ENCODE measurements around the gene ATRX.

DNA sequence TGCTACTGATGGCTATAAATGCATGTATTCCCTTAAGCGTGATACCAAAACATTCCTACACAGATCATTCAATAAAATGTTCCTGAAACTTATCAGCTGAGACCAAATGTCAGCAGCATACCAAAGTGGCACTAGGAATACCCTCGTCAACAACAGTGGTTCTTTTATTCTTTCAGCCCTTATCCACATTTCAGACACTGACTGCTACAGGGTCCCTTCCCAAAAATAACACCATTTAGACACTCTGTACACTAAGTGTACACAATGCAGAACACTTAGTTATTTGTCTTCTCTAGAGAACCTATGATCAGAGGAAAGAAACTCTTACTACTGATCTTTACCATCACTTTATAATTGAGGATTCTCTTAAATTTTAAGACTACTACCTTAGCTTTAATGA, 94.1 kb downstream of the ATRX start:
- TF ChIP-seq, protein P1, sequence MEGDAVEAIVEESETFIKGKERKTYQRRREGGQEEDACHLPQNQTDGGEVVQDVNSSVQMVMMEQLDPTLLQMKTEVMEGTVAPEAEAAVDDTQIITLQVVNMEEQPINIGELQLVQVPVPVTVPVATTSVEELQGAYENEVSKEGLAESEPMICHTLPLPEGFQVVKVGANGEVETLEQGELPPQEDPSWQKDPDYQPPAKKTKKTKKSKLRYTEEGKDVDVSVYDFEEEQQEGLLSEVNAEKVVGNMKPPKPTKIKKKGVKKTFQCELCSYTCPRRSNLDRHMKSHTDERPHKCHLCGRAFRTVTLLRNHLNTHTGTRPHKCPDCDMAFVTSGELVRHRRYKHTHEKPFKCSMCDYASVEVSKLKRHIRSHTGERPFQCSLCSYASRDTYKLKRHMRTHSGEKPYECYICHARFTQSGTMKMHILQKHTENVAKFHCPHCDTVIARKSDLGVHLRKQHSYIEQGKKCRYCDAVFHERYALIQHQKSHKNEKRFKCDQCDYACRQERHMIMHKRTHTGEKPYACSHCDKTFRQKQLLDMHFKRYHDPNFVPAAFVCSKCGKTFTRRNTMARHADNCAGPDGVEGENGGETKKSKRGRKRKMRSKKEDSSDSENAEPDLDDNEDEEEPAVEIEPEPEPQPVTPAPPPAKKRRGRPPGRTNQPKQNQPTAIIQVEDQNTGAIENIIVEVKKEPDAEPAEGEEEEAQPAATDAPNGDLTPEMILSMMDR (IDR thresholded peaks at IDR 0.05) = no peak
- no peak for TF ChIP-seq POLR2A (IDR thresholded peaks at IDR 0.05)

Data from testis (tissue), 2 donors.